GM18507 (cell line): ENCODE data around the gene KRTAP10-4.

Experiments used
- DNase-seq: peaks from one replicate; pipeline ENCODE4 v3.0.0; 2011; ENCODE audit warnings: low read depth; ENCODE audit not compliant: insufficient read length; ENCODE audit errors: extremely low spot score
- FAIRE-seq: peaks from 2 replicates; lab custom pipeline; 2011; peaks lifted over from hg19 to GRCh38; lab: Jason Lieb, UNC

KRTAP10-4 gene

DNA sequence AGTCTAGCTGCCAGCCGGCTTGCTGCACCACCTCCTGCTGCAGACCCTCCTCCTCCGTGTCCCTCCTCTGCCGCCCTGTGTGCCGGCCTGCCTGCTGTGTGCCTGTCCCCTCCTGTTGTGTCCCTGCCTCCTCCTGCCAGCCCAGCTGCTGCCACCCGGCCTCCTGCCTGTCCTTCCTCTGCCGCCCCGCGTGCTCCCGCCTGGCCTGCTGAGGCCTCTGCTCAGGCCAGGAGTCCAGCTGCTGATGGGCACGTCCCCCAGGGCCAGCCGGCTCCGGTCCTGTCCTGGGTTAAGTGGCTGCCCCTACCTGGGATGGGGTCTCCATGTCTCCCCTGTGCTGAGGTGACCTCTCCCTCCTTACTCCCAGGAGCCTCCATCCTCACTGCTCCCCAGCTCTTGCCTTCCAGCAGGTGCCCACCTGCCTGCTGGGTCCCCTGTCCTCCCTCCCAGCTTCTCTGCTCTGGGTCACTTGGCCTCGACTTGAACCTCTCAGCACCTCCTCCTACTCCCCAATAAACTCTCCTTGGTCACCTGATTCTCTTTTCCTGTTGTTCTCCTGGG is 39.2 kb downstream of the KRTAP10-4 start:
- no peak for DNase-seq
- no peak for FAIRE-seq

GRCh38 chr21:44613386-44614155 is 40.0 kb downstream of the KRTAP10-4 start:
- no peak for DNase-seq
- FAIRE-seq, result no peak

DNA sequence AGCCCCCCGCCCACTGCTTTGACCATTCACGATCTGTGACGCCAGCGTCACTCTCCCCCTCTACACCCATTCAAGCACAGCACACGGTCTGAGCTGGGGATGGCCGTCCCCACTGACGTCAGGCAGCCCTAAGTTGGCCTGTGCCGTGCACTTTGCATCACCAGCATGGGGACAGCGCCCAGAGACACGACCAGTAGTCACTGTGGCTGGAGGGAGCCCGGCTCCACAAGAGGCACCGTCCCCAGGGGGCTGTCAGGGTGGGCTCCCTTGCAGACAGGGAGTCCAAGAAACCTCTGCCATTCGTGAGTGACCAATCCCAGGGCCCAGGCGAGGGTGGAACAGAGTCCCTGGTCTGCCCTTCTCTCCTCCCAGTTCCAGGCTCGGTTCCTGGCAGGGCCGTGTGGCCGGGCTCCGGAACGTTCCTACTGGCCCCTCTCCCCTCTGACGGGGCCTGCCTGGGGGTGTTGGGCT is 40.7 kb downstream of the KRTAP10-4 start:
- no peak for FAIRE-seq

GRCh38 chr21:44614961-44615391 is 41.4 kb downstream of the KRTAP10-4 start:
- no peak for DNase-seq
- no peak for FAIRE-seq

More for the DNA sequence above, 40.7 kb downstream of the KRTAP10-4 start:
- DNase-seq, result no peak

GRCh38 chr21:44615466-44615865 is 41.9 kb downstream of the KRTAP10-4 start:
- DNase-seq, result no peak
- FAIRE-seq, result no peak

DNA sequence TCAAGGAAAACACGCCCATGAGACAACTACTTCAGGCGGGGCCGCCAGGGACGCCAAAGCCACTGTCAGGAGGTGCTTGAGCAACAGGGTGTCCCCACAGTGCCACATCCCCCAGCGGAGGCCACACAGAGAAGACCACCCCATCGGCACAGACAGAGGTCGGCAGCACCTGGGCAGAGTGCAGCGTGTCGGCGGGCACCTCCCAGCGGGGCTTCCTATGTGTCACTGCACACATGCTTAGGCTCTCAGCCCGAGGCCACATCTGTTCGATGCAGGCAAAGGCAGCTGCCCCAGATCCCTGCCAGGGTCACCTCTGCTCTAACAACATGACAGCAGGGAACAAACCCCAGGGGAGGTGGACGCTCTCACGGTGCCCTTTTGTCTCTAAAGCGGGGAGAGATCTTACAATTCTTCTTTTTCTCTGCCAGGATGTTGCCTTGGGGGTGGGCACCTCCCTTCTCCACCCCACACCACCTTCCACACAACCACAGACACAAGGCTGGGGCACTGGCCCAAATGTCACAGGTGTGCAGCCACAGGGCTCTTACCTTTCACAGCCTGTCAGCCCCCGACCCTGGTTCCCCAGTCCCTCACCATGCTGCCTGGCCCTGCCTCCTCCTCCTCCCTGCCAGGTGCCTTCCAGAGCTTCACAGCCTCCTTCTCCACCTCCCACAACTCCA is 42.5 kb downstream of the KRTAP10-4 start:
- FAIRE-seq, result no peak

GRCh38 chr21:44616591-44616926 is 43.0 kb downstream of the KRTAP10-4 start:
- FAIRE-seq (no peak), DNase-seq (no peak)

More for the DNA sequence above, 42.5 kb downstream of the KRTAP10-4 start:
- DNase-seq, result no peak

GRCh38 chr21:44617071-44617501 is 43.6 kb downstream of the KRTAP10-4 start:
- DNase-seq (no peak), FAIRE-seq (no peak)

DNA sequence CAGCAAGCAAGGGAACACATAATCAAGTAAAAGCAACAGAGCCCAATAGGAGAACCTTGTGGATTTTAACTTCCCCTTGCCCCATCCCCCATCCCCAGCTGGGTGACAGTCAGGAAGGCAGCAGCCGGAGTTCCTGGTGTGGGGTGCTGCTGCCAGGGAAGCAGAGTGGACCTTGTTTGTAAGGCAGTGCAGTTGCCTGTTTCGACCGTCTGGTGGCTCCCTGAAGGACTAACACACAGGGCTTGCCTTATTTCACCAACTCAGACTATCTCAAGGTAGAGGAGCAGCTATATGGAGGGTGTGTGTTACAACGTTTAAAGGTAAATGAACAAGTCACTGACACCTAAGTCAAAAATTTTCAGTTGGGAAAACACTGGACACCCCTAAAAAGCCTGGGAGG is 45.0 kb downstream of the KRTAP10-4 start:
- FAIRE-seq (no peak), DNase-seq (no peak)

DNA sequence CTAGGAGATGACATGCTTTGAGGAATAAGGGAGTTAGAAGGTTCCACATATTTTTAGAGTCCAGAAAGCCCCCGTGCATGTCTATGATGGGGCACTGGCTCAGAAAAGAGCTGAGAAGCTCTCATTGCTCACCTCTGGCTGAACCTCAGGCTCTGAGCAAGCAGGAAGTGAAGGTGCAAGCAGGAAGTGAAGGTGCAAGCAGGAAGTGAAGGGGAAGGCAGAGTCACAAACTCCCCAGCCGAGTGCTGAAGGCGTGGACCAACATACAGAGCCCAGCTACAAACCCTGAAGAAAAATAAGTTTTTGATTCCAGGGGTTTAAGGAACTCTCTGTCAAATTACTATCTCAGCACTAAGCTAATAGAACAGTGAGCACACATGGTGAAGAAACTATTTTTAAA is 45.4 kb downstream of the KRTAP10-4 start:
- FAIRE-seq (no peak), DNase-seq (no peak)

GRCh38 chr21:44619886-44620285 is 46.4 kb downstream of the KRTAP10-4 start:
- no peak for FAIRE-seq
- DNase-seq, result no peak

GRCh38 chr21:44623575-44623974 is 50.0 kb downstream of the KRTAP10-4 start:
- DNase-seq, result no peak
- FAIRE-seq, result no peak
